ENCODE results near the gene MAGI2.

MAGI2 gene

GRCh38 chr7:78783179-78783962 lies 670.1 kb downstream of the MAGI2 start:
- no peak overlapping the region for H3K9ac ChIP-seq (ENCODE audit: low read depth, low read length, poor library complexity)
- no peaks in the 10 kb centered on the region for H3K9me3 ChIP-seq (replicated peaks in 1 of 2; ENCODE audit: control insufficient read depth in 2 of 2, insufficient read depth in 1 of 2, low read depth in 1 of 2, low read length in 2 of 2)
- no peak overlapping the region for H3K4ac ChIP-seq (ENCODE audit: low read length)
- H3K27ac ChIP-seq (replicated peaks; ENCODE audit: low read length) = no peak overlapping the region
- H2AK5ac ChIP-seq (ENCODE audit: low read depth, low read length) = no peak overlapping the region
- H2BK12ac ChIP-seq (ENCODE audit: low read length) = no peak overlapping the region
- H2AFZ ChIP-seq (ENCODE audit: low read length) = no peak overlapping the region
- no peak overlapping the region for H3K23ac ChIP-seq (ENCODE audit: low read depth, low read length, poor library complexity)
- no peak overlapping the region for H2BK5ac ChIP-seq (ENCODE audit: low read length)
- H3K79me1 ChIP-seq (ENCODE audit: low read depth, low read length) = no peaks in the 10 kb centered on the region
- no peaks in the 10 kb centered on the region for H3K4me1 ChIP-seq (ENCODE audit: control insufficient read depth in 2 of 2, insufficient read depth in 1 of 2, low read depth in 1 of 2, low read length in 2 of 2)
- 100% methylated on average over 1 of the region's 9 CpGs; no CpG with 5 or more reads in 1 of the 2 donors for WGBS, 2 donors (ENCODE audit: extremely low coverage in 2 of 2, insufficient read length in 2 of 2, insufficient replicate concordance in 1 of 2)
- H2BK120ac ChIP-seq (ENCODE audit: low read depth, low read length) = no peak overlapping the region
- no peak overlapping the region for H3K18ac ChIP-seq (ENCODE audit: low read length)
- no peaks in the 10 kb centered on the region for H3K27me3 ChIP-seq (ENCODE audit: control insufficient read depth in 3 of 3, insufficient read depth in 3 of 3, low read depth in 1 of 3, low read length in 3 of 3)
- H3K14ac ChIP-seq (ENCODE audit: low read length) = no peak overlapping the region
- no peak overlapping the region for H3K4me2 ChIP-seq (ENCODE audit: insufficient read depth, low read length, poor library complexity, severe bottlenecking)
- H4K8ac ChIP-seq (ENCODE audit: low read depth, low read length) = no peak overlapping the region
- no peaks in the 10 kb centered on the region for H3K36me3 ChIP-seq (replicated peaks in 1 of 2; ENCODE audit: control insufficient read depth in 2 of 2, insufficient read depth in 2 of 2, low read length in 2 of 2)
- no peak overlapping the region for H2BK15ac ChIP-seq (ENCODE audit: low read length)
- no peak overlapping the region for H3K4me3 ChIP-seq (ENCODE audit: low read length in 2 of 2)
- DNase-seq (ENCODE audit: low spot score) = no peak
- H4K91ac ChIP-seq (ENCODE audit: low read depth, low read length, poor library complexity) = no peak overlapping the region

DNA sequence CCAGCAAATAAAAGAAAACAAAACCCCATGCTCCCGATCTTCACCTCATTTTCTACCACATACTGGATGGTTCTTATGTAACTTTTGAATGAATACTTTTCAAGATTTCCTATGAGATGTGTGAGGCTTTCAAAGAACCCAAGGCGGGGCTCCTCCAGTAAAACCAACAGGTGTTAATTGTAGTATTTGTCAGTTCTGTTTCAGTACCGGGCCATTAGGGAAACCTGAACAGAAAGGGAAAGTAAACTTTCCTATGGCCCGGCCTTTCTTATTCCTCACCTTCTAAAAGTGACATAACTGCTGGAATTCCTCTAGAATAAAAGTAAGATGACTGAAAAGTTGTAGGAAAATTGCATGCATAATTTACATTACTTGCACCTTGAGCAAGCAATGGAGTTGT lies 672.9 kb downstream of the MAGI2 start:
- H4K91ac ChIP-seq (ENCODE audit: low read depth, low read length, poor library complexity) = no peak overlapping the region
- H3K4me1 ChIP-seq (ENCODE audit: control insufficient read depth in 2 of 2, insufficient read depth in 1 of 2, low read depth in 1 of 2, low read length in 2 of 2) = no peaks in the 10 kb centered on the region
- H2BK5ac ChIP-seq (ENCODE audit: low read length) = no peak overlapping the region
- H2BK12ac ChIP-seq (ENCODE audit: low read length) = no peak overlapping the region
- no peak overlapping the region for H3K23ac ChIP-seq (ENCODE audit: low read depth, low read length, poor library complexity)
- no peaks in the 10 kb centered on the region for H3K27me3 ChIP-seq (ENCODE audit: control insufficient read depth in 3 of 3, insufficient read depth in 3 of 3, low read depth in 1 of 3, low read length in 3 of 3)
- no peak overlapping the region for H2BK120ac ChIP-seq (ENCODE audit: low read depth, low read length)
- H3K4me3 ChIP-seq (ENCODE audit: low read length in 2 of 2) = no peak overlapping the region
- H3K18ac ChIP-seq (ENCODE audit: low read length) = no peak overlapping the region
- H3K79me1 ChIP-seq (ENCODE audit: low read depth, low read length) = no peaks in the 10 kb centered on the region
- H3K14ac ChIP-seq (ENCODE audit: low read length) = no peak overlapping the region
- no peak overlapping the region for H2AFZ ChIP-seq (ENCODE audit: low read length)
- no peak overlapping the region for H2BK15ac ChIP-seq (ENCODE audit: low read length)
- no CpG with 5 or more reads among the region's 4 CpGs for WGBS, 2 donors (ENCODE audit: extremely low coverage in 2 of 2, insufficient read length in 2 of 2, insufficient replicate concordance in 1 of 2)
- H3K4ac ChIP-seq (ENCODE audit: low read length) = no peak overlapping the region
- H3K36me3 ChIP-seq (replicated peaks in 1 of 2; ENCODE audit: control insufficient read depth in 2 of 2, insufficient read depth in 2 of 2, low read length in 2 of 2) = no peaks in the 10 kb centered on the region
- no peak overlapping the region for H4K8ac ChIP-seq (ENCODE audit: low read depth, low read length)
- H3K27ac ChIP-seq (replicated peaks; ENCODE audit: low read length) = no peak overlapping the region
- H3K9me3 ChIP-seq (replicated peaks in 1 of 2; ENCODE audit: control insufficient read depth in 2 of 2, insufficient read depth in 1 of 2, low read depth in 1 of 2, low read length in 2 of 2) = no peaks in the 10 kb centered on the region
- no peak overlapping the region for H2AK5ac ChIP-seq (ENCODE audit: low read depth, low read length)
- DNase-seq (ENCODE audit: low spot score) = no peak
- no peak overlapping the region for H3K9ac ChIP-seq (ENCODE audit: low read depth, low read length, poor library complexity)
- H3K4me2 ChIP-seq (ENCODE audit: insufficient read depth, low read length, poor library complexity, severe bottlenecking) = no peak overlapping the region

GRCh38 chr7:78779788-78780187 lies 673.7 kb downstream of the MAGI2 start:
- no peak overlapping the region for H2BK5ac ChIP-seq (ENCODE audit: low read length)
- H3K4me2 ChIP-seq (ENCODE audit: insufficient read depth, low read length, poor library complexity, severe bottlenecking) = no peak overlapping the region
- H3K18ac ChIP-seq (ENCODE audit: low read length) = no peak overlapping the region
- H2BK12ac ChIP-seq (ENCODE audit: low read length) = no peak overlapping the region
- no peak overlapping the region for H3K9ac ChIP-seq (ENCODE audit: low read depth, low read length, poor library complexity)
- no peak overlapping the region for H3K23ac ChIP-seq (ENCODE audit: low read depth, low read length, poor library complexity)
- no peak overlapping the region for H4K91ac ChIP-seq (ENCODE audit: low read depth, low read length, poor library complexity)
- no peak overlapping the region for H3K27ac ChIP-seq (replicated peaks; ENCODE audit: low read length)
- H2AK5ac ChIP-seq (ENCODE audit: low read depth, low read length) = no peak overlapping the region
- no peak overlapping the region for H3K14ac ChIP-seq (ENCODE audit: low read length)
- H3K36me3 ChIP-seq (replicated peaks in 1 of 2; ENCODE audit: control insufficient read depth in 2 of 2, insufficient read depth in 2 of 2, low read length in 2 of 2) = no peaks in the 10 kb centered on the region
- no peaks in the 10 kb centered on the region for H3K9me3 ChIP-seq (replicated peaks in 1 of 2; ENCODE audit: control insufficient read depth in 2 of 2, insufficient read depth in 1 of 2, low read depth in 1 of 2, low read length in 2 of 2)
- H3K79me1 ChIP-seq (ENCODE audit: low read depth, low read length) = no peaks in the 10 kb centered on the region
- no peak for DNase-seq (ENCODE audit: low spot score)
- no CpG with 5 or more reads among the region's 2 CpGs for WGBS, 2 donors (ENCODE audit: extremely low coverage in 2 of 2, insufficient read length in 2 of 2, insufficient replicate concordance in 1 of 2)
- H3K4me1 ChIP-seq (ENCODE audit: control insufficient read depth in 2 of 2, insufficient read depth in 1 of 2, low read depth in 1 of 2, low read length in 2 of 2) = no peaks in the 10 kb centered on the region
- no peak overlapping the region for H4K8ac ChIP-seq (ENCODE audit: low read depth, low read length)
- H2BK15ac ChIP-seq (ENCODE audit: low read length) = no peak overlapping the region
- H3K4me3 ChIP-seq (ENCODE audit: low read length in 2 of 2) = no peak overlapping the region
- H3K27me3 ChIP-seq (ENCODE audit: control insufficient read depth in 3 of 3, insufficient read depth in 3 of 3, low read depth in 1 of 3, low read length in 3 of 3) = no peaks in the 10 kb centered on the region
- no peak overlapping the region for H2AFZ ChIP-seq (ENCODE audit: low read length)
- no peak overlapping the region for H2BK120ac ChIP-seq (ENCODE audit: low read depth, low read length)
- no peak overlapping the region for H3K4ac ChIP-seq (ENCODE audit: low read length)

DNA sequence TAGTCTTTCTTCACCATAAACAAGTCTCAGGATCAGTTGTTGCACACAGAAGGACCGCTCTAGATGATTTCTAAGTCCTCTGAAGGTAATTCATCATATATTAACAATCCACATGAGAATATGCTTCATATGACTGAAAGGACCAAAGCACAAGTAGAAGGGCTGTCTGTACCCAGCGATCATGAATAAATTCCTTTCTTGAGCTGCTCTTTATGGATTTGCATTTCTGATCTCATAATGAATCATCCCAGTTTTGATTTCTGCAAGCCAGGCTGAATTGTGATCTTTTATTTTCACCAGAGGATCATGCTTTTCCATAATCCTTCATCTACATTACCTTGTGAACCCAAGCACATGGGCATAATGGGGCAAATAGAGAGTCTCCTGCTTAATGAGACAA lies 675.6 kb downstream of the MAGI2 start:
- Histone ChIP-seq H3K9me3 (replicated peaks in 1 of 2; ENCODE audit: control insufficient read depth in 2 of 2, insufficient read depth in 1 of 2, low read depth in 1 of 2, low read length in 2 of 2) (no peaks in the 10 kb centered on the region), H3K18ac (ENCODE audit: low read length) (no peak overlapping the region), H3K27ac (replicated peaks; ENCODE audit: low read length) (no peak overlapping the region), H2AK5ac (ENCODE audit: low read depth, low read length) (no peak overlapping the region), H3K27me3 (ENCODE audit: control insufficient read depth in 3 of 3, insufficient read depth in 3 of 3, low read depth in 1 of 3, low read length in 3 of 3) (no peaks in the 10 kb centered on the region), H3K79me1 (ENCODE audit: low read depth, low read length) (no peaks in the 10 kb centered on the region), H2AFZ (ENCODE audit: low read length) (no peak overlapping the region), H3K4me3 (ENCODE audit: low read length in 2 of 2) (no peak overlapping the region), H3K4ac (ENCODE audit: low read length) (no peak overlapping the region), H4K8ac (ENCODE audit: low read depth, low read length) (no peak overlapping the region), H3K14ac (ENCODE audit: low read length) (no peak overlapping the region), H4K91ac (ENCODE audit: low read depth, low read length, poor library complexity) (no peak overlapping the region), H3K23ac (ENCODE audit: low read depth, low read length, poor library complexity) (no peak overlapping the region), H3K36me3 (replicated peaks in 1 of 2; ENCODE audit: control insufficient read depth in 2 of 2, insufficient read depth in 2 of 2, low read length in 2 of 2) (no peaks in the 10 kb centered on the region), H2BK12ac (ENCODE audit: low read length) (no peak overlapping the region), H2BK5ac (ENCODE audit: low read length) (no peak overlapping the region), H2BK120ac (ENCODE audit: low read depth, low read length) (no peak overlapping the region), H3K4me1 (ENCODE audit: control insufficient read depth in 2 of 2, insufficient read depth in 1 of 2, low read depth in 1 of 2, low read length in 2 of 2) (no peaks in the 10 kb centered on the region), H3K4me2 (ENCODE audit: insufficient read depth, low read length, poor library complexity, severe bottlenecking) (no peak overlapping the region), H2BK15ac (ENCODE audit: low read length) (no peak overlapping the region), H3K9ac (ENCODE audit: low read depth, low read length, poor library complexity) (no peak overlapping the region)
- WGBS, 2 donors (ENCODE audit: extremely low coverage in 2 of 2, insufficient read length in 2 of 2, insufficient replicate concordance in 1 of 2) = no CpG with 5 or more reads among the region's 2 CpGs
- DNase-seq (ENCODE audit: low spot score) = no peak

Data from neuronal stem cell (in vitro differentiated cells).